GM10847 (cell line): Measurements from ENCODE around the gene GNG7.

ENCODE experiments used
- POLR2A ChIP-seq: IDR thresholded peaks from 2 replicates; pipeline ENCODE4 v1.6.1; 2011; ENCODE audit not compliant: insufficient read length; ENCODE audit errors: extremely low read depth

The GNG7 gene

GRCh38 chr19:2701361-2702169, 929 bp downstream of the GNG7 start:
- no peak for TF ChIP-seq POLR2A

GRCh38 chr19:2700660-2701360, 1.7 kb downstream of the GNG7 start:
- TF ChIP-seq POLR2A, result no peak

- no peak for TF ChIP-seq POLR2A
Observed at GRCh38 chr19:2699413-2700140, 2.9 kb downstream of the GNG7 start.

DNA sequence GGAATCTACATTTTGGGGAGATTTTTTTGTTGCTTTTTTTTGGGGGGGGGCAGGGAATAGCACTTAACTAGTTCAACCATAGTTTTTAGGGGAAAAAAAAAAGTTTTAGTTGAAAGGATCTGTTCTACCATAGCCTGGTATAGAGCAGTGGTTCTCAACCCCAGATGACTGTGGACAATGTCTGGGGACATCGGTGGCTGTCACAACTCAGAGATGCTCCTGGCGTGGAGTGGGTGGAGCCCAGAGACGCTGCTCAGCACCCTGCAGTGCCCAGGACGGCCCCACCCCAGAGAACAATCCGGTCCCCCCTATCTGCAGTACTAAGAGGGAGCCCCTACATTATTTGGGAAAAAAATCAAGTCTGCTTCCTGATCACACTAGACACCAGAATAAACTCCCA, 8.3 kb downstream of the GNG7 start:
- no peak for TF ChIP-seq POLR2A

DNA sequence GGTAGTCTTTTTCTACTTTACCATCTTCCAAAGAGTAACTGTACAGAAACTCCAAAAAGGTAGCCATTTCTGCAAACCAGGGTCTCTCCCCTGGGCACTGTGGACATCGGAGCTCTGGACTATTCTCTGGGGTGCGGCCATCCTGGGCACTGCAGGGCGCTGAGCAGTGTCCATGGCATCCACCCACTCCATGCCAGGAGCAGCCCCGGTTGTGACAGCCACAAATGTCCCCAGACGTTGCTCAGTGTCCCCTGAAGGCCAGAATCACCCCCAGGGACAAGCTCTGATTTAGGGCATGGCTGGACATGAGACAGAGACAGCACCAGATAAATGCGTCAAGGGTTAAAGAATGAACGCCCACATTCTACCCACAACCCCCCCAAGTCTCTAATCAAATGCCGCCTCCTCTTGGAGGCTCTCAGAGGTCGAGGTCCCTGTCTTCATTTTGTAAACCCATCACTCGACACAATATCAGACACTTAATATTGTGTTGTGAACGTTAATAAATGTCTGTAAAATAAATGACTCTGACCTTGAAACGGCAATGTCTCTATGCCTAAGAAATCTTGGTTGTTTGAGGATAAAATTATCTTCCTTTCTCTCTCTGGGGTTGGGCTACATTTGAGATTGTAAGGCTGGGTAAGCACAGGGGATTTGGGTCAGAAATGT, 8.9 kb downstream of the GNG7 start:
- no peak for TF ChIP-seq POLR2A

- TF ChIP-seq POLR2A, result no peak
Observed at GRCh38 chr19:2691951-2692350, 10.5 kb downstream of the GNG7 start.

DNA sequence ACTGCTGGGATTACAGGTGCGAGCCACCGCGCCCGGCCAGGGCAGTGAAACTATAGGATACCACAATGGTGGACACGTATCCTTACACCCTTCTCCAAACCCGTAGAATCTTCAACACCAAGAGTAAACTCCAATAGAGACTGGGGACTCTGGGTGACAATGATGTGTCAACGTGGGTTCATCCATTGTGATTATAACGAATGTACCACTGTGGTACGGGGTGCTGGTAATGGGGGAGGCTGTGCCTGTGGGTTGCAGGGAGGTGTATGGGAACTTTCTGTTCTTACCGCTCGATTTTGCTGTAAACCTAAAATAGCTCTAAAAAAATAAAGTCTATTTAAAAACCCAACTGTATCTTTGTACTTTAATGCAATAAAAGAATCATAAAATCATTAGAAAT, 11.6 kb downstream of the GNG7 start:
- no peak for TF ChIP-seq POLR2A

DNA sequence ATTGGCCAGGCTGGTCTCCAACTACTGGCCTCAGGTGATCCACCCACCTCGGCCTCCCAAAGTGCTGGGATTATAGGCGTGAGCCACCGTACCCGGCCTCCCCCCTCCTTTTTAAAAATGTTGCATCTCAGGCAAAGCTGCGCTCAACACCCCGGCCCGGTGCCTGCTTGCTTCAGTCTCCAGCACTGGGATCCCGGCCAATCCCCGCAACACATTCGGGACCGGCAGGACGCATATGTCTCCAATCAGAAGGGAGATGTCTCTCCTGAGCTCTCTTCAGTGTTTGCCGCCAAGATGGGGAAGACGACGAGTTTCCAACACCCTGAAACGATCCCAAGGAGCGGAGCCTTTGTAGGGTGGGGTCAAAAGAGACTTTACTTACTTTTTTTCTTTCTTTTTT, 16.1 kb downstream of the GNG7 start:
- TF ChIP-seq POLR2A, result no peak

- no peak for TF ChIP-seq POLR2A
Observed at GRCh38 chr19:2685204-2685704, 17.2 kb downstream of the GNG7 start.

DNA sequence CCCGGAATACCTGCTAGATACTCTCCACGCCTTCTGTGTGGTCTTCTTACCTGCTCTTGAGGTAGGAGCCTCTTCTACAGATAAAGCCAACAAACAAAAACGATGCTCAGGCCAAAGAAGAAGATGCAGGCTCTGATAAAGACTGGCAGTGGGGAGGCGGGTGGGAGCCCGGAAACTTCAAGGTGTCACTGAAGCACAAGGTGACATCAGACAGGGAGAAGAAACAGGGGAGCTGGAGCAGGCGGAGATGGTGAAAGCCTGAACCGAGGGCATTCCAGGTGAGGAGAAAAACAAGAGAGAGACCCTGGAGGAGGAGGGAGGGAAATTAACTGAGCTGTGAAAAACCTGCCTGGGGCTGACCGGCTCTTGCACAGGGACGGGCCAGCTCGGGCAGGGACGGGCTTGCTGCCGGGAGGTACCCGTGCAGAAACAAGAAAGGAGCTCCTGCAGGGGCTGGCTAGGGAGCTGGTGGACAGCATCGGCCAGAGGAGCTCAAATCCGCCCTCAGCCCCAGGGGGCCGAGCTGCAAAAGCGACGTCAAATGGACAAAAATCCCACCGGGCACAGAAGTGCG, 19.0 kb downstream of the GNG7 start:
- TF ChIP-seq POLR2A, result no peak

GRCh38 chr19:2680808-2681207, 21.7 kb downstream of the GNG7 start:
- no peak for TF ChIP-seq POLR2A

GRCh38 chr19:2679439-2679838, 23.1 kb downstream of the GNG7 start:
- no peak for TF ChIP-seq POLR2A

- TF ChIP-seq POLR2A, result no peak
Observed at GRCh38 chr19:2678044-2678671, 24.3 kb downstream of the GNG7 start.

DNA sequence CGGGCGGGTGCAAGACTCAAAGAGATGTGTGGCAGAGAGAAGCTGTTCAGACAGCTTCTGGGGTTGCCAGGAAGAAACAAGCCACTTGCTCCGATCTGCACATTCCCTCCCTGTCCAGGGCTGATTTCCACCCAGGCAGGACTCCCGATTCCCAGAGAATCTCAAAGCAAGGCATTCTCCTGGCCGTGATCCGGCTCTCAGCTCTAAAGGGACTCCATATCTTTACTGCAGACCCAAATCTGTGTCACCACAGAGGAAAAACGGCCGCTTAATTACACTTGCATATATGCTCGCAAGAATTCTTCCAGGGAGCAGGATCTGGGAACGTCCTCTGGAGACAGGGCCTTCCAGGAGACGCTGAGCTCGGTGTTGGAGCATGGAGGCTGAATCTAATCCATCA, 25.7 kb downstream of the GNG7 start:
- no peak for TF ChIP-seq POLR2A
